ENCODE measurements around the gene TOB2.

TOB2 gene, protein sequence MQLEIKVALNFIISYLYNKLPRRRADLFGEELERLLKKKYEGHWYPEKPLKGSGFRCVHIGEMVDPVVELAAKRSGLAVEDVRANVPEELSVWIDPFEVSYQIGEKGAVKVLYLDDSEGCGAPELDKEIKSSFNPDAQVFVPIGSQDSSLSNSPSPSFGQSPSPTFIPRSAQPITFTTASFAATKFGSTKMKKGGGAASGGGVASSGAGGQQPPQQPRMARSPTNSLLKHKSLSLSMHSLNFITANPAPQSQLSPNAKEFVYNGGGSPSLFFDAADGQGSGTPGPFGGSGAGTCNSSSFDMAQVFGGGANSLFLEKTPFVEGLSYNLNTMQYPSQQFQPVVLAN

GRCh38 chr22:41446639-41447434 is at the start of gene TOB2:
TSS of gene TOB2 (minus strand) at chr22:41446801. CDS start at chr22:41437345, 9,456 bp downstream.
- Histone ChIP-seq H3K27me3 (ENCODE audit: control insufficient read depth, insufficient read depth, low read length) (no peaks in the 10 kb centered on the region), H3K36me3 (ENCODE audit: control insufficient read depth, insufficient read depth, low read length) (no peaks in the 10 kb centered on the region), H3K4me3 (ENCODE audit: low read length) (peak within 1 kb of the TSS; percentile 93), H3K4me1 (ENCODE audit: control insufficient read depth, insufficient read depth, low read length) (peaks cover 27% of the 10 kb centered on the region), H3K9ac (ENCODE audit: low read length) (peak within 1 kb of the TSS; percentile 93), H3K9me3 (ENCODE audit: control insufficient read depth, low read length) (no peaks in the 10 kb centered on the region)

GRCh38 chr22:41491374-41492100 is 44.9 kb upstream of the TOB2 start:
- Histone ChIP-seq H3K27me3 (ENCODE audit: control insufficient read depth, insufficient read depth, low read length) (no peaks in the 10 kb centered on the region), H3K4me3 (ENCODE audit: low read length) (no peak overlapping the region), H3K9me3 (ENCODE audit: control insufficient read depth, low read length) (no peaks in the 10 kb centered on the region), H3K9ac (ENCODE audit: low read length) (no peak overlapping the region), H3K36me3 (ENCODE audit: control insufficient read depth, insufficient read depth, low read length) (no peaks in the 10 kb centered on the region), H3K4me1 (ENCODE audit: control insufficient read depth, insufficient read depth, low read length) (peaks cover 21% of the 10 kb centered on the region)

DNA sequence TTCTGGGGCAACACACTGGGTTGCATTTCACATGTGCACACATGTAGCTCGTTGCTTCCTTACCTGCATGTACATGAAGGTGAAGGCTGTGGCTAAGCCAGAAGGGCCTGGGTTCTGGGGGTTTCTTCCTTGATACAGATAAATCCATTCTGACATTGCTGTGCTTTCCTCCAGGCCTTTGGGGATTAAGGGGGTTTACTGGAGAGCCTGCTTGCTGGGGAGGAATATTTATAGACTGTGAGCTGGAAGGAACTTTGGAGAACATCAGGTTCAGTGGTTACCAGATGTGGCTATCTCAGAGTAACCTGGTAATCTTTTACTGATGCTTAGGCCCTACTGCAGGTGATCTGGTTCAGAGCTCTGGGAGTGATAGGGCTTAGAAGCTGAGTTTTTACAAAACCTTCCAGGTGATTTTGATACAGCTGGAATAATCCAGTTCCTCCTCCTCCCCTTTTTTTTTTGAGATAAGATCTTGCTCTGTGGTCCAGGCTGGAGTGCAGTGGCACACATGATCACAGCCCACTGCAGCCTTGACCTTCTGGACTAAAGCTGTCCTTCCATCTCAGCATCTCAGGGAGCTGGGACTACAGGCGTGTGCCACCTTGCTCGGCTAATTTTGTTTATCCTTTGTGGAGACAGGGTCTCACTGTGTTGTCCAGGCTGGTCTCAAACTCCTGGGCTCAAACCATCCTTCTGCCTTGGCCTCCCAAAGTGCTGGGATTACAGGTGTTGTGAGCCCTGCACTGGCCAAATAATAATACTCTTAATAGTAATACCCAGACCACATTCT is 42.2 kb upstream of the TOB2 start:
- Histone ChIP-seq H3K27me3 (ENCODE audit: control insufficient read depth, insufficient read depth, low read length) (no peaks in the 10 kb centered on the region), H3K9ac (ENCODE audit: low read length) (no peak overlapping the region), H3K36me3 (ENCODE audit: control insufficient read depth, insufficient read depth, low read length) (no peaks in the 10 kb centered on the region), H3K4me3 (ENCODE audit: low read length) (no peak overlapping the region), H3K4me1 (ENCODE audit: control insufficient read depth, insufficient read depth, low read length) (peaks cover 31% of the 10 kb centered on the region), H3K9me3 (ENCODE audit: control insufficient read depth, low read length) (no peaks in the 10 kb centered on the region)

DNA sequence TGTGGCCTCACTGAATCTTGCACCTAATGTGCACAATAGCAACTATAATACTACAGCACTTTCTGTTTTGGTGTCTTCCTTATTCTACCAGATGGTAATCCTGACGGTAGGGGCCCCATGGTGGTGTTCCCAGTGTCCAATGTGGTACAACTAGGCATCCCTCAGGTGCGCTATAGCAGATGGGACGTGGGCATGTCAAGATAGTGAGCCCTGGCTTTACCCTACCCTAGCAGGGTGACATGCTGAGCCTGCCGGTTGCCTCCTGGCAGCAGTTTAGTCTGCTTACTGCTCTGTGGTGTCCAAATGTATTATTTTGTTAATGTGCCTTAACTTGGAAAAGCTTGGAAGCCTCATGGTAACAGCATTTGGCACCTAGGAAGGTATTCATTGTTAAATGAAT is 41.5 kb upstream of the TOB2 start:
- no peaks in the 10 kb centered on the region for H3K36me3 ChIP-seq (ENCODE audit: control insufficient read depth, insufficient read depth, low read length)
- no peak overlapping the region for H3K4me3 ChIP-seq (ENCODE audit: low read length)
- no peak overlapping the region for H3K9ac ChIP-seq (ENCODE audit: low read length)
- no peaks in the 10 kb centered on the region for H3K27me3 ChIP-seq (ENCODE audit: control insufficient read depth, insufficient read depth, low read length)
- peaks cover 31% of the 10 kb centered on the region for H3K4me1 ChIP-seq (ENCODE audit: control insufficient read depth, insufficient read depth, low read length)
- H3K9me3 ChIP-seq (ENCODE audit: control insufficient read depth, low read length) = no peaks in the 10 kb centered on the region

- Histone ChIP-seq H3K4me1 (ENCODE audit: control insufficient read depth, insufficient read depth, low read length) (peaks cover 31% of the 10 kb centered on the region), H3K9ac (ENCODE audit: low read length) (no peak overlapping the region), H3K9me3 (ENCODE audit: control insufficient read depth, low read length) (no peaks in the 10 kb centered on the region), H3K4me3 (ENCODE audit: low read length) (no peak overlapping the region), H3K27me3 (ENCODE audit: control insufficient read depth, insufficient read depth, low read length) (no peaks in the 10 kb centered on the region), H3K36me3 (ENCODE audit: control insufficient read depth, insufficient read depth, low read length) (no peaks in the 10 kb centered on the region)
These were observed 40.7 kb upstream of the TOB2 start for GRCh38 chr22:41487037-41487935.

- Histone ChIP-seq H3K36me3 (ENCODE audit: control insufficient read depth, insufficient read depth, low read length) (no peaks in the 10 kb centered on the region), H3K27me3 (ENCODE audit: control insufficient read depth, insufficient read depth, low read length) (no peaks in the 10 kb centered on the region), H3K9ac (ENCODE audit: low read length) (no peak overlapping the region), H3K4me1 (ENCODE audit: control insufficient read depth, insufficient read depth, low read length) (peaks cover 33% of the 10 kb centered on the region), H3K4me3 (ENCODE audit: low read length) (no peak overlapping the region), H3K9me3 (ENCODE audit: control insufficient read depth, low read length) (no peaks in the 10 kb centered on the region)
These were observed 38.4 kb upstream of the TOB2 start for GRCh38 chr22:41485033-41485432.

DNA sequence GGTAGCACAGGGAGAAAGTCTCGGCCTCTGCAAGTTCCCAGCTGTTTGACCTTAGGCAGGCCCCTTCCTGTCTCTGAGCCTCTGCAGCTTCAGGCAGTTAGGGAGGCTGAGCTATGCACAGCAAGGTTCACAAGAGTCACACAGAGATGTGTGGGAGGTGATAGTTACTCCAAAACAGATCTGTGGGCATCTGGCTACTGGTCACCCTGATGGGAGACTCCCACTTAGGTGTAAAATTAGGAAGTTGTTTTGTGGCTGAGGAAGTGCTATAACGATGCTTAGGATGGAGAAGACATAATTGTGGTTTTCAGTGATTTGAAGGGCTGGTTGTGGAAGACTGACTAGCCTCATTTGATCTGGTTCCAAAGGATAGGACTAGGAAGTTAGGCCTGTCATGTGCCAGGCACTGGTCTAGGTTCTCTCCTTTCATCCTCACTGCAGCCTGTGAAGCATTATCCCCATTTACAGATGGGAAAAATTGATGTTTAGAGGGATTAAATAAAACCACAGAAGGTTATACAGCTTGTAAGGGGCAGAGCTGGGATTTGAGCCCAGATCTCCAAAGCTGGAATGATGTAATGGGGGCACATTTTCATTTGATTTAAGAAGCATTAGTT is 35.8 kb upstream of the TOB2 start:
- H3K27me3 ChIP-seq (ENCODE audit: control insufficient read depth, insufficient read depth, low read length) = no peaks in the 10 kb centered on the region
- no peak overlapping the region for H3K4me3 ChIP-seq (ENCODE audit: low read length)
- peaks cover 30% of the 10 kb centered on the region for H3K4me1 ChIP-seq (ENCODE audit: control insufficient read depth, insufficient read depth, low read length)
- H3K9ac ChIP-seq (ENCODE audit: low read length) = no peak overlapping the region
- H3K36me3 ChIP-seq (ENCODE audit: control insufficient read depth, insufficient read depth, low read length) = no peaks in the 10 kb centered on the region
- H3K9me3 ChIP-seq (ENCODE audit: control insufficient read depth, low read length) = no peaks in the 10 kb centered on the region

DNA sequence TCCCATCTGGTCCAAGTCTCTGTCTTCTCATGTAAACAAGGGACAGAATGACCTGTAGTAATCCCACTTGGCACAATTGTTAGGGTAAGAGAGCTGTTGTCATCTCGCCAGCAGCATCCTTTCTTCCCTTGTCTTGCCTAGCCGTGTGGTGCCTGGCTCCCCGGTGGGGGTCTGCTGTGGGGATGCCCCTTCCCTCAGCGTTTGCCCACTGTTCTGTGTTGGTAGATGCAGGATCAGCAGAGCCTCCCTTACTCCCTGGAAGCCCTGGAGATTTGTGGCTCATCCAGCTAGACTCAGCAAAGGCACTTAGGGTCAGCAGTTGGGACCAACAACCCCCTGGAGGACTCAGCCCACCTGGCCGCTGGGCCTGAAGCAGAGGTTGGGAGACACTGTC is 35.3 kb upstream of the TOB2 start:
- Histone ChIP-seq H3K9me3 (ENCODE audit: control insufficient read depth, low read length) (no peaks in the 10 kb centered on the region), H3K4me3 (ENCODE audit: low read length) (no peak overlapping the region), H3K27me3 (ENCODE audit: control insufficient read depth, insufficient read depth, low read length) (no peaks in the 10 kb centered on the region), H3K9ac (ENCODE audit: low read length) (no peak overlapping the region), H3K4me1 (ENCODE audit: control insufficient read depth, insufficient read depth, low read length) (peaks cover 26% of the 10 kb centered on the region), H3K36me3 (ENCODE audit: control insufficient read depth, insufficient read depth, low read length) (no peaks in the 10 kb centered on the region)

DNA sequence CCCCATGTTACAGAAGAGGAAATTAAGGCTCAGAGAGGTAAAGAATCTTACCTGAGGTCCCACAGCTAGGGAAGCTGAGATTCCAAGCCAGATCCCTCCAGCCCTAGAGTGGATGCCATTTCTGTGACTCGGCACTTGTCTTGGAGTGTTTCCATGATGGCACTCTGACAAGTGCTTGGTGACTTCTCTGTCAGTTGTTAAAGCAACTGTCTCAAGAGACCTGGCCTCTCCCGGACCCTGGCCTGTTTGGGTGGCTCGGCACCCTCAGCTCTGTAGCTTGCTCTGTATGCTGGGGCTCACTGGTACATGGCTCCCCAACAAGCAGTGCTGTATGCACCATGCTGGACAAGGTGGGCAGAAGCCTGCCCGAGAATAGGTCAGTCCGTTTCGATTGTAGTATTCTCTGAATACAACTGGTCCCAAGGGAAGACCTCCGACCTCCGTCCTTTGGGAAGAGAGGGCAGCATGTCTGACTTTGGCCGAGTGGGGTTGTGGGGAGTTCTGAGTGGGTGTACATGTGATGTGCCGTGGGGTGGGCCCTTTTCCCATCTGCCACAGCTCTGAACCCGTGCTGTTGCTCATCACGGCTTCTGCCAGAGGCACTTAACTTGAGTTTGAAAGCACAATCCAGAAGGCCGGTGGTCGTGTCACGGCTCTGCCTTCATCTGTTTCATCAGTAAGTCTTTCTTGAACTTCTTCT is 34.7 kb upstream of the TOB2 start:
- H3K4me3 ChIP-seq (ENCODE audit: low read length) = no peak overlapping the region
- no peaks in the 10 kb centered on the region for H3K36me3 ChIP-seq (ENCODE audit: control insufficient read depth, insufficient read depth, low read length)
- no peak overlapping the region for H3K9ac ChIP-seq (ENCODE audit: low read length)
- no peaks in the 10 kb centered on the region for H3K9me3 ChIP-seq (ENCODE audit: control insufficient read depth, low read length)
- H3K27me3 ChIP-seq (ENCODE audit: control insufficient read depth, insufficient read depth, low read length) = no peaks in the 10 kb centered on the region
- peaks cover 21% of the 10 kb centered on the region for H3K4me1 ChIP-seq (ENCODE audit: control insufficient read depth, insufficient read depth, low read length)

- Histone ChIP-seq H3K36me3 (ENCODE audit: control insufficient read depth, insufficient read depth, low read length) (no peaks in the 10 kb centered on the region), H3K4me3 (ENCODE audit: low read length) (no peak overlapping the region), H3K9ac (ENCODE audit: low read length) (peak overlapping the region; percentile 13), H3K27me3 (ENCODE audit: control insufficient read depth, insufficient read depth, low read length) (no peaks in the 10 kb centered on the region), H3K9me3 (ENCODE audit: control insufficient read depth, low read length) (no peaks in the 10 kb centered on the region), H3K4me1 (ENCODE audit: control insufficient read depth, insufficient read depth, low read length) (peaks cover 14% of the 10 kb centered on the region)
These were observed 33.8 kb upstream of the TOB2 start for GRCh38 chr22:41480397-41480735.

All from mucosa of stomach (tissue), 1 donor.